Midbrain (tissue), 1 donor: ENCODE data around the gene PLCG2.

Experiments
- DNase-seq: peaks from one replicate; lab custom pipeline; 2025; lab: John Stamatoyannopoulos, UW

PLCG2 gene

DNA sequence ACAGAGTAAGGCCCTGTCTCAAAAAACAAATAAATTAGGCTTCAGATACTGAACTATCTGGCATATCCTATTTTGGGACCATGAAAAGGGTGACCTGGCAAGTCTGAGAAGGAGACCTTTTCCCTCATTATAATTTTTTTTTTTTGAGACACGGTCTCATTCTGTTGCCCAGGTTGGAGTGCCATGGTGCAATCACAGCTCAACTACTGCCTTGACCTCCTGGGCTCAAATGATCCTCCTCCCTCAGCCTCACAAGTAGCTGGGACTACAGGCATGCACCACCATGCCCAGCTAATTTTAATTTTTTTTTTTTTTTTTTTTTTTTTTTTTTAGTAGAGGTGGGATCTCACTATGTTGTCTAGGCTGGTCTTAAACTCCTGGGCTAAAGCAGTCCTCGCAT is 37.3 kb downstream of the PLCG2 start:
- DNase-seq = no peak

DNA sequence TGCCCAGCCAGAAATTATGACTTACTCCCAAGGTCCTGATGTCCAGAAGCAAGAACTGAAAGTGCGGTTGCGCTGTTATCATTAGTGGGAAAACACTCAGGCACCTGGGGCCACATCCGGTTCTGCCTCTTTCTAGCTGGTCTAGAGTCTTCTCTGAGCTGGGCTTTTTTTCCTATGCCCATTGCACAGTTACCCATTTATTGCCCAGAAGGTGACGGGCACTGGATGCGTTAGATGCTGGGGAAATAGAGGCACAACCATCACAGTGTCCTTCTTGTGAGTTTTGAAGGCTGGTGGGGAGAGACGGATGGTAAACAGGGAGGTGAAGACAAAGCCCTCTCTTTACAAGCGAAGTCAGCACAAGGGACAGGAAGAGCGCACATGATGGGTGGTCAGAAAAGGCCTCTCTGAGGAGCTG is 37.7 kb downstream of the PLCG2 start:
- no peak for DNase-seq

DNA sequence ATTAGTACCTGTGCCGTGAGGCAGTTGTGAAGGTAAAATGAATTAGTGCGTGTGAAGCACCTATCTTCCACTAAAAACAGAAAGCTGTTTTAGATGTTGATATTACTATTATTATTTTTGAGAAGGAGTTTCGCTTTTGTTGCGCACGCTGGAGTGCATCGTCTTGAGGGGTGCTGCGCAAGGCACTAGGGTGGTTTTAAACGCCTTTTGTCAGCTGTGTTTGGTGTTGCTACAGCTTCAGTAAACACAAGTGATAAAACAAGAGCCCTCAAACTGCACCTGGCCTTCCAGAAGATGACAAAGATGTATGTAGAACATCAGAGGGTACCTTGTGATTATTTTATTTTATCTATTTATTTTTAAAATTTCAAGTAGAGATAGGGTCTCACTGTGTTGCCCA is 38.2 kb downstream of the PLCG2 start:
- no peak for DNase-seq

DNA sequence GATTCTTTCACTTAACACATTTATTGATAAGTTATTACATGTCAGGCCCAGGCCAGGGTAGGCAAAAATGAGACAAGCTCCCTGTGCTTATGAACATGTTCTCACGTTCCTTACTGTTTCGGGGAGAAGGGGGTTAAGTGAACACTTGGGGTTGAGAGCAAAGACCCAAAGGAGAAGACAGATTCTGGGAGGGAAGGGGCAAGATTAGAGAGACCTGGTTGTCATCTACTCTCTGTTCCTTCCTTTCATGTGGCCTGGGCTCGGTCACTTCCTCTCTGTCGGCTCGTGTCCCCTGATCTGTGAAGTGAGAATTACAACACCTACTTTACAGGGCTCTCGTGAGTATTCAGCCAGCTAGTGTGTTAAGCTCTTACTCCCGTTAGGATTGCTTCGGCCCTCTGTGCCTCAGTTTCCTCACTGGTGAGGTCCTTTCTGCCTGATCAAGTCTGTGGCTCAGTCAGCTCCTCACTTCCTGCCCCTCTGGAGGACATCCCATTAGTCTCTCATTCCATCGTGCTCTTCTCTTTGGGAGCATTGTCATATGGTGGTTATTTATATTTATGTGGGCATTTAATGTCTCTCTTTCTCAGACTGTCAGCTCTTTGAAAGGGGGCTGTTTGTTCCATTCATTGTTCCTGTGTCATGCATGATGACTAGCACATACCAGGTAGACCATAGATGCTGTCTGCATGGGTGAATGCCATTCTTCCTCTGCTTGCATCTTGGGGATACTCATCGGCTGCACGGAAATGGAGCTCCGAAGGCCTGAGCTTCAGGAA is 38.9 kb downstream of the PLCG2 start:
- no peak for DNase-seq

DNA sequence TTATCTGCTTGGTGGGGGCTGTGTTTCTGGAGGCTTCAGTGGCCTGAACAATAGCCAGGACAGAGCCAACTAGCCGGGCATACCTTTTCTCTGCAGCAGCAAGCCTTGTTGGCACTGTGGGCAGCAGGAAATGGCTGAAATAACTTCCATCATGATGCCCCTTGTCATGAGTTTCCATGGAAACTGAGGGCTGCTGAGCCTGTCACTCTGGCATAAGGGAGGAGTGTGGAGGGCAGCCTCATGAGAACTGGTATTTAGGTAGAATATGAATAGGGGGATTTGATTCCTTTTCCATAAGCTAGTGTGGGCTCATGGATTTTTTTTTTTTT is 39.4 kb downstream of the PLCG2 start:
- no peak for DNase-seq

DNA sequence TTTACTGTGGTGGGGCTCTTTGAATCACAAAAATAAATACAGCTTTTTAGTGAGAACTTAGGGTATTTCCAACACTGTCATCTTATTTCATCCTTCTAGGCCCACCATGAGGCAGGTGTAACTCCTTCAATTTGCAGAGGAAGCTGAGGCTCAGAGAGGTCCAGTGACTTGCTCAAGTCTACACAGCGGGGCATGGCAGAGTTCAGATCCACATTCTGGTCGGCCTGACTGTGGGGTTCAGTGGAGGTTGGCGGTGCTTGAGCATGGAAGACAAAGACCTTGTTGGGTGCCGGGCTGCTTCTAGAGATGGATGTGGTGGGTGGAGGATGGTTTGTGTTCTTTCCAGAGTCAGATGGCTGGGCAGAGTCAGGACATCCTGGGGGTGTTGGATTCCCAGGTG is 39.8 kb downstream of the PLCG2 start:
- DNase-seq = no peak

DNA sequence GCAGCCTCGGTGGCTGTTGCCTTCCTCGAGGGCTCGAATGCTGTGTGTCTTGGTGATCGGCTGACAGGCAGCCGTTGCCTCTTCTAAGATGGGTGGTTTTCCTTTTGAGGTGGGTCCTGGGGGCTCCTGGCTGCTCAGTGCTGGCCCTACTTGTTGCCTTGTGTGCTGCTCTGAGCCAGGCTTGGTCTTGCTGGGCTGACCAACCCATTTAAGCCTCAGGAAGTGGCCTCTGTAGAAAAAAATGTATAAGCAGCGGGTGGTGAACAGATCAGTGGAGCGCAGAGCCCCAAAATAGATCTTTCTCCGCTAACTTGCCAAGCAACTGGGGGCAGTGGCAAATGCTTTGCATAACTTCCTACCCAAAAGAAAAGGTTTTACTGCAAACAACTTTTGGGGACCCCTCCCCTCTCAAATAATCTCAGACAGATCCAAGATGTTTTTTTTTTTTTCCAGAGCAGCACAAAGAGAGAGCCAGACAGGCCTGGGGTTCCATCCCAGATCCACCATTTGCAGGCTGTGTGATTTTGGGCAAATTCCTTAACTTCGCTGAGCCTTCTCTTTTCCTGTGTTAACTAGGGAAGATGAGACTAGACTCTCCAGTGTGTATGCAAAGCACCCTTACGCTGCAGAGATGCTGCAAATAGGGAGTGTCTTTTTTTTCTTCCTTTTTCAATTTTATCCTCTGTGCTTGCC is 42.5 kb downstream of the PLCG2 start:
- DNase-seq = no peak

DNA sequence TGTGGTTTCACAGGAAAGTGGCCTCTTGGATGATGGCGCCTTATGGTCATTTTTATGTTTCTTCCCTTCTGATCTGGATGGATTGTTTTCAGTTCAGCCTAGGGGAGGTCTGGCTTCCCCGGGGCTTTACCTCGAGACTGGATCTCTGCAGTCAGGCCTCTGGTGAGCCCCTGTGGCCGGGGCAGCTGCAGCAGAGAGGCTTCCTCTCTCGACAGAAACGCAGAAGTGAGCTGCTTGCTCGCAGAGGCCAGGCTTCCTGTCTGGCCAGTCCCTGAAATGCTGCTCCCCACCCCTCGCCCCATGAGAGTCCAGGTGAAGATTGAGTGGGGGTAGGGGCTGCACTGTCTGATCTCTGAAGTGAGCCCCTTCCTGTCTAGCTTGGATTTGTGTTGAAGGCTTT is 44.0 kb downstream of the PLCG2 start:
- DNase-seq = no peak

DNA sequence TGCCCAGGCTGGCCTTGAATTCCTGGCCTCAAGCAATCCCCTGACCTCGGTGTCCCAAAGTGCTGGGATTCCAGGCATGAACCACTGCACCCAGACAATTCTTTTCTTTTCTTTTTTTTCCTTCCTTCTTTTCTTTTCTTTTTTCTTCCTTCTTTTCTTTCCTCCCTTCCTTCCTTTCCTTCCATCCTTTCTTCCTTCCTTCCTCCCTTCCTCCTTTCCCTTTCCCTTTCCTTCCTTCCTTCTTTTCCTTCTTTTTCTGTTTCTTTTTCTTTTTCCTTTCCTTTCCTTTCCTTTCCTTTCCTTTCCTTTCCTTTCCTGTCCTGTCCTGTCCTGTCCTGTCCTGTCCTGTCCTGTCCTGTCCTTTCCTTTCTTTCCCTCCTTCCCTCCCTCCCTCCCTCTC is 44.6 kb downstream of the PLCG2 start:
- DNase-seq = no peak

DNA sequence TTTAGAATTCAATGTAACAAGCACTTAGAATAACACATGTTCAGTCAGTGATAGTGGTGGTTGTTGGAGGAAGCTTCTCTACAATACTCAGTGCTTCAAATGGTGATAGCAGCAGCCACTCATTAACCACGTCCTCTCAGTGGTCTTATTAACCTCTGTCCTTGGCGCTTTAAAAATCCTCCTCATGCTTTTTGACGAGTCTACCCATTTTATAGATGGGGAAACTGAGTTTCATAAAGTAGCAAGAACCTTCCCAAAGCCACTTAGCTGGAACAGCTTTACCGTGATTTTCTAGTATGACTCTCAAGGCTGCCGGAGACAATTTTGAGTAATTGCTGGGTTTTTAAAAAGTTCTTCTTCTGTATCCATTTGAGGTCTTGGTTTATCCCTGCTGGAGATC is 47.4 kb downstream of the PLCG2 start:
- no peak for DNase-seq

DNA sequence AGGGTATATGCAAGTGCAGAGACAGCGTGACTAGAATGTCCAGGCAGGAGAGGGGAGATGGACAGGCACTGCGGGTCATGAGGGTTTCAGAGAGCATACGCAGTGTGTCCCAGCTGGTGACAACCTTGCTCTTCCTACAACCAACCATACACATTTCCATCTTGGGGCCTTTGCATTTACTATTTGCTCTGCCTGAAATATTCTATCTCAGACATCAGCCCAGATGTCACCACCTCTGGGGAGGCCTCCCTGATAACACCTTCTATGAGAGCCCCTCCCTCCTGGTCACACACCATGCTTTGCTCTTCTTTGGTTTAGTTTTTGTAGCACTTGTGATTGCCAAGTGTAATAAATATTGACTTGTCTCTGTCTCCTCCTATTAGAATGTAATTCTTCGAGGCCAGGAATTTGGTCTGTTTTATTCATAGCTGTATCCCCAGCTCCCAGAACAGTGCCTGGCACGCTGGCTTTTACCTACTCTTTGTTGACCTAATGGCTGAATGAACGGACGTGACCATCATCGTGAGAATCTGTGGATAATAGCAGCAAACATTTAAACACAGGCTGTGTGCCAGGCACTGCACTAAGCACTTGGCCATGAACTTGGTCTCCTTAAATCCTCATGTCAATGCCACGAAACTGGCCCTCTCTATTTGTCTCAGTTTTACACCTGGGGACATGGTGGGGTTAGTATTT is 51.9 kb downstream of the PLCG2 start:
- DNase-seq = no peak

DNA sequence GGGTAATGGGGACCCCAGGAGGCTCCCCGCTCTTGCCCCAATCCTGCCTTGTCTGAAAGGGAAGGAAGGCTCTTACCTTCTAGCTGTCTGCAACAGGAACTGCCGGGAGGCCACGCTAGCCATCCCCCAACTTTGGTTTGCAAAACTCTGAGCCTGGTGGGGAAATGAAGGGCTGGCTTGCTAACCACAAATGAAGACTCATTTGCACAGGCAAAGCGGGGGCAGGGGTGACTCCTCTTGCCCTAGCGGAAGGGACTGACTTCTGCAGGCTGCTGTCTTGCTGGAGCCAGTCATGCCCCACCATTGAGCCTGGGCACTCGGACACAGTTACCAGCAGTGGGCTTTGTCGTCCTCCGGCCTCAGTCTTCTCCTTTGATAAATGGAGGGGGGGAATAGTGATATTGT is 52.6 kb downstream of the PLCG2 start:
- DNase-seq = peak; percentile 32

DNA sequence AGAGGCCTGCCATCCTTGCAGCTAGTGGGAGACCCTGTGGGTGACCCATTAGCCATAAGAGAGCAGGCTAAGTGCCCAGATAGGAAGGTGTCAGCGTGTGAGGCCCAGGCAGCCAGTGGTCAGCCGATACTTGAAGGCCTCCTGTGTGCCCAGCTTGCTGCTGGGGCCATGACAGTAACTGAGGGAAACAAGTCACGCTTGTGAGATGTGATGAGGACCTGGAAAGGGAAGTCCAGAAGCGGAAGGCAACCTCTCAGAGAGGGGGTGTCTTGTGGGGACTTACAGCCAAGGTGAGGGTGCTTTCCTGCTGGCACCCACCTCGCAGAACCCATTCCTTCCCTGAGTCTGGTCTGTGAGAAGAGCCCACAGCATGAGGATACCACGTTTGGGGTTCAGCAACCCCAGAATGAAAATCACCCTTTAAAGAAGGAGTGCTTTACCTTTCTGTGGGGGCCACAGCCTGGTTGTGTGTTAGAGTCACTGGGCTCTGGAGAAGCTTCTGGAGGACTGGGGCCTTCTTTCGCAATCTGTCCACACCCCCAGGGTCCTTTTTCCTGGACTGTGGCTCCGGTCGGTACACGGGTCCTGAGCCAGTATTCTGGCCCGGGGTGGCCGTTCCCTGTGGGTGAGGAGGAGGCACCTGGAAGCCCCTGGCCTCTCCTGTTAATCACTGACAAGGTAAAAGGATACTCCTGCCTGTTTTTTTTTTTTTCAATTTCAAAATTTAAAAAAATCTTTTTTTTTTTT is 53.9 kb downstream of the PLCG2 start:
- DNase-seq = no peak

DNA sequence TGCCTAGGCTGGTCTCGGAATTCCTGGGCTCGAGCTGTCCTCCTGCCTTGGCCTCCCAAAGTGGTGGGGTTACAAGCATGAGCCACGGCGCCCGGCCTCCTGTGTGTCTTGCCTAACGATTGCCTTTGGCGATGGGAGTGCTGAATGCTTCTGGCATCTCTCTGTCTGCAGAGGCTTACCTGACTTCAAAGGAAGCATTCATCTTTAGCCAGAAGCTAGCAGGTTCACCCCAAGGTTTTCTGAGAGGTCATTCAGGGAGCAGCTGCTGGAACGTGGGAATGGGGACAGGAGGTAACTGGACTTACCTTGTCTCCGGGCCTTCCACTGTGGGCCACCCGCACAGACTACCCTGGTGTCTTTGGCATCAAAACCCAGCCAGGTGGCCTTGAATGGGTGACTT is 54.7 kb downstream of the PLCG2 start:
- DNase-seq = no peak

DNA sequence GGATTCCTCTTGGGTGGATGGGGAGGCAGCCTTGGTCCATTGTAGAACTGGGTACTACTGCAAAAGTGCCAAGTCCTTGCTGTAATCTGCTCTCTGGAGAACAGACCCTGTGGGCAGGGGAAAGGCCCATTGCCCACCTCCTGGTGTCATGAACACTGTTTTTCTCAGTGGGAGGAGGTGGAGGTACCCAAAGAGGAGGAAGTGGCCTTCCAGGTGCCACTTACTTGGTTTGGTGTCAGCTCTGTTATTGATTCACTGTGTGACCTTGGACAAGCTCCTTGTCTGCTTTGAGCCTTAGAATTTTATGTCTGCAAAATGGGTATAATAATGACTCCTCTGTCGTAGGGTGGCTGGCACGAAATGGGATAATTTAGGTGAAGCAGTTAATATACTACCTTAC is 55.8 kb downstream of the PLCG2 start:
- no peak for DNase-seq

DNA sequence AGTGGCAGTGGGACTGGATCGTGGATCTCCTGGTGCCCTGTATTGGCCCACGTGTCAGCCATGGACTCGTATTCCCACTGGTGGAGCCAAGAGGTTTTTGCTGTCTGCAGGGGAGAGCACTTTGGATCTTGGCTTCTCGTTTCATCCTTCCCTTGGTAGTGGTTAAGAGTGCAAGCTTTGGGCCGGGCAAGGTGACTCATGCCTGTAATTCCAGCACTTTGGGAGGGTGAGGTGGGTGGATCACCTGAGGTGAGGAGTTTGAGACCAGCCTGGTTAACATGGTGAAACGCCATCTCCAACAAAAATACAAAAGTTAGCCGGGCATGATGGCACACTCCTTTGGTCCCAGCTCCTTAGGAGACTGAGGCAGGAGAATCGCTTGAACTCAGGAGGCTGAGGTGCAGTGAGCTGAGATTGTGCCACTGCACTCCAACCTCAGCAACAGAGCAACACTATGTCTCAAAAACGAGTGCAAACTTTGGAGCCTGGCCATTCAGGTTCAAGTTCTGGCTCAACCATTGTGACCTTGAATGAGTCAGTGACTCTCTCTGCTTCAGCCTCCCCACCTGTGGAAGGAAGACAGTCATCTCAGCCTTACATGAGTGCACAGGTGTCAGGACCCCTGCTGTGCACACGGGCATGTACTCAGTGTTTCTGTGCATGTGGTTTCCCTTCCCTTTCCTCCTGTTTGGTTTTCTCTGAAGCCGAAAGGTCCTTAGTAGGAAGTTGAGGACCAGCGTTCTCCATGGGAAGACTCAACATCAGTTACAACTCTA is 57.4 kb downstream of the PLCG2 start:
- DNase-seq = no peak

DNA sequence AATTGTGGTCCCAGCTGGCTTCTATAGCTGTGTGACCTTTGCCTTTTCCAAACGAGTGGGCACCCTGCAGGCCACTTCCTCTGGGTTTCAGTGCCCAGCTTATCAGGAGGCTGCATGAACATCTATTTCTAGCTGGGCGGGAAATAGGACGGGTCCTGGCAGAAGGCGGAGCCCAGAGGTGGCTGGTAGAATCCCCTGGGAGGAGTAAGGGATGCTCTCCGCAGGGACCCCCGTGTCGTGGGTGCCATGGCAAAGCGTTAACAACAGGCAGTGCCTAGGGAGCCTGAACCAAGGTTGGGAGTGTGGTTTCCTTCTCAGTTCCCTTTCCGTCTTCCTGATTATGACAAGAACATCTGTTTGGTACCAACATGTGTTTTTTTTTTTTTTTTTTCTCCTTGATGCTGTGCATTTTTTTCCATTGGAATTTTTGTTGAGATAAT is 58.2 kb downstream of the PLCG2 start:
- DNase-seq = no peak

DNA sequence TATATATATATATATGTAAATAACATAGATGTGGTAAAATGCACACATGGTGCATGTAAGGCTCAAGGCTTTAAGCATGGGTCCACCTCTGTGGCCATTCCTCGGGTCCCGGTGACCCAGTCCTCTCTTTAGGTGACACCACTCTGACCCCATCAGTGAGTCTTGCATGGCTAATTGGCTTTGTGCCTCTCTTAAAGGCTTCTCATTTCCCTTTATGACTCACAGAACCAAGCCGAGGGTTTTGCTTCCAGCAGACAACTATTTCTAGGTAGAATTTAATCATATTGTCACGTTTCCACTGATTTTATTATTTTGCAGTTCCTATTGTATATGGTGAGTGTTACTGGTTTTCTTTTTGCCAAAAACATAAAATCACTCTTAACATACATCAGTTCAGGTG is 59.7 kb downstream of the PLCG2 start:
- no peak for DNase-seq

DNA sequence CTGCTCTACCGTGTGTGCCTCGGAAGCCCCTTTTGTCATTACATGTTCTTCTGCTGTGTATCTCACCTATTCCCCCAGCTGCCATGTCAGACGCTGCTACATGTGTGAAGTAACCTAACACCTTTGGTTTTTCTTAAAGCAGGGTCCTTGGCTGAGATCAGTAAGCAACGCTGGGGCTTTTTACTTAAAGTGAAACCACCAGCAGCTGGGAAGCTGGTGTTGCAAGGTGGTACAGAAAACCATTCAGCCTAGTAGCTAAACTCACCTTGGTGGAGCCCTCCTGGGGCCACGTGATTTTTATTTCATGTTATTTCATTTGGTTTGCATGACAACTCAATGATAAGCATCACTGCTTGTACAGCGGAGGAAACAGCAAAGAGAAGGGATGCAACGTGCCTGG is 62.6 kb downstream of the PLCG2 start:
- no peak for DNase-seq

DNA sequence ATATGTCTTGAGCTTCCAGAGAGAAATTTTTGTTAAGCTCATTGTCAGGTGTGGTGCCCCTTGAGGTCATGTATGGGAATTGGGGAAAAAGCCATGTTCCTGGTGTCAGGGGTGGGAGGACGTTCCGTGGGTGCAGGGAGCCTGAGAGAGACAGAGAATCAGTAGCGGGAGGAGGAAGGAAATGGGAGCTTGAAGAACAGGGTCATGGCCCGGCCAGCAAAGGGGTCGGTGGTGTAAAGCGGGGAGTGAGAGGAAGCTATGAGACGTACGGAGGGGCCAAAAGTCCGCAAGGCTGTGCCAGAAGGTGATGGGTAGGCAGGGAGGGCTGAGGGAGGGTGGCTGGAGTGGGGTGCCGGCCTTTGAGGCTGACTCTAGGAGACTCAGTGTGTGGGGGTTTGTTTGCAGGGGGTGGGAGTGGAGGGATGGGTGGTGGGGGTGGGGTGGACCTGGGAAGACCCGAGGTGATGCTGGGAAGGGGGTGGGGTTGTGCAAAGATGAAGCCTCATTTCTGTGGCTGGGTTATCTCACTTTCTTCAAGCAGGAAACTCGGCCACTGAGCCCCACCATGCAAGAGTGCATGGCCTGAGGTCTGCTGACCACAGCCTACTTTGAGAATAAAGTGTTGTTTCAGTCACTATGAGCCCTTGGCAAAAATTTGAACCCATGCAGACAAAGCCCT is 63.6 kb downstream of the PLCG2 start:
- no peak for DNase-seq

DNA sequence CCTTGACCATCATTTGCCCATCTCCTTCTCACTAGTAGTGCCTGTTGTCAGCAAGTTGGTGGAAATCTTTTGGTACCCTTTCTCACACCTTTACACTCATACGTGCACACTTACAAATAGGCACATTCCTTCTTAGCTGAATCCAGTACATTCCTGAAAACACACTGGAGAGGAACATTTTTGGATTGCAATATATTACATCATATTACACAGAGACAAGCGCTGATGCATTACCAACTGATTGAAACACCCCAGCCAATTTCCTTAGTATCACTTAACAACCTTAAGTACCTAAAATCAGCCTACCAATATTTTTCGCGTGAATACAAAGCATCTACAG is 64.1 kb downstream of the PLCG2 start:
- DNase-seq = no peak
